HFFc6 (cell line): Measurements from ENCODE around the gene TRNAU1AP. TPM values are rescaled to one million over a fixed set of nuclear protein-coding genes. Genes with fewer than 3 reads are reported as not detected.

Experiments
- DNase-seq: peaks from one replicate; pipeline ENCODE4 v3.0.0-alpha.2; 2018
- H3K27ac Mint-ChIP-seq: 2 replicates; pipeline ENCODE4 v1.8.0; 2020; ENCODE audit warnings: mild to moderate bottlenecking, mixed read lengths
- H3K27me3 Mint-ChIP-seq: 2 replicates; pipeline ENCODE4 v1.8.0; 2021; ENCODE audit warnings: mild to moderate bottlenecking, moderate library complexity, mixed read lengths; ENCODE audit not compliant: insufficient read depth
- H3K36me3 Mint-ChIP-seq: 2 replicates; pipeline ENCODE4 v1.8.0; 2021; ENCODE audit warnings: low read depth, mixed read lengths
- H3K4me1 Mint-ChIP-seq: 2 replicates; pipeline ENCODE4 v1.8.0; 2020; ENCODE audit warnings: low read depth, mixed read lengths
- H3K4me3 Mint-ChIP-seq: 2 replicates; pipeline ENCODE4 v1.8.0; 2020; ENCODE audit warnings: mild to moderate bottlenecking, moderate library complexity, mixed read lengths
- H3K9me3 Mint-ChIP-seq: 2 replicates; pipeline ENCODE4 v1.8.0; 2020; ENCODE audit warnings: mild to moderate bottlenecking, mixed read lengths
- long read RNA-seq: library from polyadenylated mRNA; unstranded; transcript quantifications from one replicate; pipeline ENCODE4 v2.0.0, GENCODE V29; 2019
- total RNA-seq, 6 experiments: library from RNA; stranded (reverse); fragmentation: NEBNext Ultra II Directional; extraction: Animal tissue kit (Norgen Biotek cat#: 25700); gene quantifications; 2 replicates in 1 of 6; 3 replicates in 5 of 6; pipeline ENCODE4 v1.2.3, GENCODE V29; 2021
- TF ChIP-seq, protein P1 (sequence below): fragments of 200-600 bp; sonication (generic); IDR thresholded peaks from 2 replicates; pipeline ENCODE4 v1.5.0; 2021; ENCODE audit warnings: antibody characterized with exemption, mild to moderate bottlenecking

TRNAU1AP gene
- total RNA-seq, result 10 to 100 TPM; 20.9 to 33.0 (median 28.2) TPM
- long read RNA-seq, transcript TRNAU1AP-201 (9 exons, 1,799 nt), result major isoform, 10 of 15 reads
- long read RNA-seq, partial matches to known transcripts, result 1 of 15 reads
- long read RNA-seq, other reads (novel, unspliced or antisense), result 4 of 15 reads

DNA sequence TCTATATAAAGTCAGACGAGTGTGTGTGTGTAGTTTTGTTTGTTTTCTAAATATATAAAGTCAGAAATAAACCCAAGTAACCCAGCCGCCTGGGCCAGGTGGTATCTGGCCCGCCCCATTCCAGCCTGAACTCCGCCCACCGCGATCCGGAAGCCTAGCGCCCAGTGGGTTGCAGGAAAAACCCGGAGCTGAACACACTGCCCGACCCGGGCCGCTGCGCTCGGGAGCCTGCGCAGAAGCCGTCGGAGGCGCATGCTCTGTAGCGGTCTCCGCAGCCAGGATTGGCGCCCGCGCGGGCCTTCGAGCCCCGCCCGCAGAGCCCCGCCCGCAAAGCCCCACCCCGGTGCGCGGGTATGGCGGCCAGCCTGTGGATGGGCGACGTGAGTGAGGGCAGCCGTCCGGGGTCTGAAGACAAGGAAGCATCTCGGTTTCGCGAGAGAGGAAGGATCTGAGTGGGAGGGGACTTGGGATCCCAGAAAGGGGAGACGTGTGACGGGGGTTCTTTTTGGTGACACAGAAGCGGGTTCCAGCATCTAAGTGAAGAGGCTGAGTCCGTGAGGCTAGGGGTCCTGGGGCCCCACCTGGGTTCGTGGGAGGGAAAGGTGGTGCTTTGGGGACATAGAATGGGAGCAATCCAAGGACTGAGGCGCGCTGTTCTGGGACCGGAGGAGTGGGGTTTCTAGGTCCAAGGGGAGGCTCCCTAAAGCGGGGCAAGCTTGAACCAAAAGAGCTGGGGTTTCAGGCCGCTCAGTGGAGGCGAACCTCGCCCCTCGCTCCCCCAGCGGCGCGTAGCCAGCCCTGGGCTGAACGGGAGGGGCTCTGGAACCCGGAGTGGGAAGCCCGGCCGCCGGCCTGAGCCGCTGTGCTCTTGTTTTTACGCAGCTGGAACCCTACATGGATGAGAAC, at the start of gene TRNAU1AP:
Gene TRNAU1AP, plus strand, starts transcription at position 328 of the 906 bp plus-strand sequence. Its CDS starts 26 bp downstream, at position 354.
- Mint-ChIP-seq H3K27ac (peak within 1 kb of the TSS; percentile 92), H3K9me3 (no peaks in the 10 kb centered on the region), H3K27me3 (no peaks in the 10 kb centered on the region; the same call in 1 of the 2 replicates), H3K4me3 (peak within 1 kb of the TSS; percentile 97), H3K4me1 (peaks cover 15% of the 10 kb centered on the region), H3K36me3 (peaks cover 5% of the 10 kb centered on the region; the same call in 1 of the 2 replicates)
- DNase-seq, result peak; percentile 94
- TF ChIP-seq, protein P1, sequence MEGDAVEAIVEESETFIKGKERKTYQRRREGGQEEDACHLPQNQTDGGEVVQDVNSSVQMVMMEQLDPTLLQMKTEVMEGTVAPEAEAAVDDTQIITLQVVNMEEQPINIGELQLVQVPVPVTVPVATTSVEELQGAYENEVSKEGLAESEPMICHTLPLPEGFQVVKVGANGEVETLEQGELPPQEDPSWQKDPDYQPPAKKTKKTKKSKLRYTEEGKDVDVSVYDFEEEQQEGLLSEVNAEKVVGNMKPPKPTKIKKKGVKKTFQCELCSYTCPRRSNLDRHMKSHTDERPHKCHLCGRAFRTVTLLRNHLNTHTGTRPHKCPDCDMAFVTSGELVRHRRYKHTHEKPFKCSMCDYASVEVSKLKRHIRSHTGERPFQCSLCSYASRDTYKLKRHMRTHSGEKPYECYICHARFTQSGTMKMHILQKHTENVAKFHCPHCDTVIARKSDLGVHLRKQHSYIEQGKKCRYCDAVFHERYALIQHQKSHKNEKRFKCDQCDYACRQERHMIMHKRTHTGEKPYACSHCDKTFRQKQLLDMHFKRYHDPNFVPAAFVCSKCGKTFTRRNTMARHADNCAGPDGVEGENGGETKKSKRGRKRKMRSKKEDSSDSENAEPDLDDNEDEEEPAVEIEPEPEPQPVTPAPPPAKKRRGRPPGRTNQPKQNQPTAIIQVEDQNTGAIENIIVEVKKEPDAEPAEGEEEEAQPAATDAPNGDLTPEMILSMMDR, result no peak

DNA sequence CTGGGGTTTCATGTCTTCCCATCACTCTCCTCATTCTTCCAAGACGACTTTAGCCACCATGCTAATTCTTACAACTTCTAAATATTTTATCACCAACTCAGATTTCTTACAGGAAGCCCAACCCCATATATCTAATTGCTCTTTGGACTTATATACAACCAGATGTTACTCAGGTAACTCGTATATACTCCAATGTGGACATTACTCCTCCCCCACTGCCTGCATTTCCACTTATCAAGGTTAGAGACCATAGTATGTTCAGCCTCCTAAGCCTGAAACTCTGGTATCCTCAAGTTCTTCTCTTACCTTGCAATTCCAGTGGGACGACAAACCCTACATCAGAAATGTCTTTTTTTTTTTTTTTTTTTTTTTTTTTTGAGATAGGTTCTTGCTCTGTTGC, 49.8 kb upstream of the TRNAU1AP start:
- Mint-ChIP-seq H3K27ac (no peak overlapping the region), H3K4me3 (no peak overlapping the region), H3K4me1 (peaks cover 21% of the 10 kb centered on the region), H3K36me3 (peaks cover 30% of the 10 kb centered on the region), H3K27me3 (peaks cover 29% of the 10 kb centered on the region), H3K9me3 (peaks cover 24% of the 10 kb centered on the region)
- TF ChIP-seq, protein P1, result no peak
- no peak for DNase-seq

DNA sequence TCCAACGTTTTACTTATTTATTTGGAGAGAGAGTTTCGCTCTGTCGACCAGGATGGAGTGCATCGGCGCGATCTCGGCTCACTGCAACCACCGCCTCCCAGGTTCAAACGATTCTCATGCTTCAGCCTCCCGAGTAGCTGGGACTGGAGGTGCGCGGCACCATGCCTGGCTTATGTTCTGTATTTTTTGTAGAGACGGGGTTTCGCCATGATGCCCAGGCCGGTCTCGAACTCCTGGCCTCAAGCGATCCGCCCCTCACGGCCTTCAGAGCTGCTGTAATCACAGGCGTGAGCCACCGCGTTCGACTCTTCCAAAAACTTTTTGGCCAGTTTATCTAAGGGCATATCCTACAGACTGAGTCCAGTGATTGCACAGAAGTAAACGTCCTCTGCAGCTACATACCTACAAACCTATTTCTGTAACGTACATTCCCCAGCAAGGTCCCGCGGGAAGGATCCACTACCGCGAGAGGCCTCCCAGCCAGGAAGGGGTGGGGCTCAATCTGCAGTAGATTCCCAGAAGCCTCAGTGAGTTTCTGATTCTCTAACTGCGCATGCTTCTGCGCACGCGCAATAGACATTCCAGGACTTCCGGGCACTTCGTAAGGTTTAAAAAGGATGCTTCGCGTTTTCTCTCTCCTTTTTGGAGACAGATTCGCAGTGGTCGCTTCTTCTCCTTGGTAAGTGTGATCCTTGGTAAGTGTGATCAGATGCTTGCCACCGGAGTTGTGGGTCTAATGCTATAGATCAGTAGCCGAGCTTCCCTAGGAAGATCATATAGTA, 47.3 kb upstream of the TRNAU1AP start, which contains the start of gene RCC1:
Gene RCC1, plus strand, starts transcription at position 638 of the 782 bp plus-strand sequence. CDS start 23,824 bp downstream, outside the sequence.
- Mint-ChIP-seq H3K4me3 (peak within 1 kb of the TSS; percentile 97), H3K4me1 (peaks cover 40% of the 10 kb centered on the region), H3K27me3 (peaks cover 52% of the 10 kb centered on the region), H3K36me3 (peaks cover 55% of the 10 kb centered on the region), H3K27ac (peak within 1 kb of the TSS; percentile 96), H3K9me3 (peaks cover 47% of the 10 kb centered on the region)
- TF ChIP-seq, protein P1, result no peak
- DNase-seq, result peak; percentile 99

DNA sequence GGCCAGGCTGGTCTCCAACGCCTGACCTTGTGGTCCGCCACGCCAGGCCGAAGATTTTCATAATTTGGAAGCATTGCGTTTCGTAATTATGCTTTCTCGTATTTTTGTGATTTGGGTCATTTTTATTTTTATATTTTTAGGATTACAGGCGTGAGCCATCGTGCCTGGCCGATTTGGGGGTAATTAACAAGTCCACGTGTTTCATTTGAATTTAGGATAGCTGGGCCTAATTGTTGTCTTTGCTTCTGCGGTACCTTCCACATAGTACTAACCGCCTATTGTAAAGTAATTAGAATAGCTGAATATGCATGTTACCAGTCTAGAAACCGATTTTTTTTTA, 46.0 kb upstream of the TRNAU1AP start:
- Mint-ChIP-seq H3K27ac (peak overlapping the region; percentile 96), H3K36me3 (peaks cover 64% of the 10 kb centered on the region), H3K9me3 (peaks cover 50% of the 10 kb centered on the region), H3K27me3 (peaks cover 64% of the 10 kb centered on the region), H3K4me1 (peaks cover 40% of the 10 kb centered on the region), H3K4me3 (peak overlapping the region; percentile 97)
- TF ChIP-seq, protein P1, result no peak
- no peak for DNase-seq

DNA sequence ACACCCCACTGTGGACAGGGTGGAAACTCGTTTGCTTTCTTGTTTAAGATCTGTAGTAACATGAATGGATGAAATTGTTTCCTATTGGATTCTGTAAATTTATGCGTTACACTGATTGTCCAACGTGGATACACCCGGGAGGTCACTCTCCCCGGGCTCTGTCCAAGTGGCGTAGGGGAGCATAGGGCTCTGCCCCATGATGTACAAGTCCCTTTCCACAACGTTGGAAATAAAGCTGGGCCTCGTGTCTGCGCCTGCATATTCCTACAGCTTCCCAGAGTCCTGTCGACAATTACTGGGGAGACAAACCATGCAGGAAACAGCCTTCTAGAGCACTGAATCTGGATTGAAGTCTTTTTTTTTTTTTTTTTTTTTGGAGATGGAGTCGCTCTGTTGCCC, 45.6 kb upstream of the TRNAU1AP start:
- DNase-seq, result no peak

More for the DNA sequence above, 45.6 kb upstream of the TRNAU1AP start:
- Mint-ChIP-seq H3K4me1 (peaks cover 44% of the 10 kb centered on the region), H3K9me3 (peaks cover 53% of the 10 kb centered on the region), H3K27ac (peak overlapping the region; percentile 96), H3K4me3 (peak overlapping the region; percentile 97), H3K36me3 (peaks cover 68% of the 10 kb centered on the region), H3K27me3 (peaks cover 68% of the 10 kb centered on the region)
- TF ChIP-seq, protein P1, result no peak
